Lower lobe of right lung (tissue), 2 donors: ENCODE results near the gene ALKBH5. TPM values are rescaled to one million over a fixed set of nuclear protein-coding genes. Genes with fewer than 3 reads are reported as not detected.

ENCODE experiments used
- ATAC-seq, 2 donors: fragments of 200-7000 bp; cut with Tn5 transposase; one replicate each; pipeline ENCODE4 v1.9.1; 2020 to 2022; ENCODE audit warnings: mild to moderate bottlenecking in 2 of 2, moderate library complexity in 2 of 2
- DNase-seq: peaks from one replicate; pipeline ENCODE4 v3.0.0-alpha.2; 2020
- H3K27ac ChIP-seq: fragments of 200-600 bp; one replicate; pipeline ENCODE4 v1.8.0; 2022
- H3K27me3 ChIP-seq: fragments of 200-600 bp; one replicate; pipeline ENCODE4 v1.8.0; 2022; ENCODE audit warnings: low read depth
- H3K36me3 ChIP-seq: fragments of 200-600 bp; one replicate; pipeline ENCODE4 v1.8.0; 2022; ENCODE audit warnings: mild to moderate bottlenecking
- H3K4me1 ChIP-seq: fragments of 200-600 bp; one replicate; pipeline ENCODE4 v1.8.0; 2022
- H3K4me3 ChIP-seq: fragments of 200-600 bp; one replicate; pipeline ENCODE4 v1.8.0; 2022; ENCODE audit warnings: mild to moderate bottlenecking
- H3K9me3 ChIP-seq: fragments of 200-600 bp; one replicate; pipeline ENCODE4 v1.8.0; 2022
- CTCF ChIP-seq: fragments of 200-600 bp; IDR thresholded peaks from one replicate; pipeline ENCODE4 v1.8.0; 2022; ENCODE audit warnings: antibody characterized with exemption, mild to moderate bottlenecking
- intact Hi-C: fragments of 100-400 bp; cut with DNase I; formaldehyde crosslinking; loops from one replicate; pipeline ENCODE4 v1.11.0; 2022
- total RNA-seq: library from RNA; stranded (reverse); fragmentation: NEBNext Ultra II Directional; extraction: Animal tissue kit (Norgen Biotek cat#: 25700); gene quantifications from one replicate; pipeline ENCODE4 v1.2.1, GENCODE V29; 2021
- donor health status: DM: no; HTN: yes; CAD: no; lungs with severe emphysema.

Gene ALKBH5
- total RNA-seq, 1 donor from 2014 or later = 100 TPM

- Histone ChIP-seq H3K4me1 (peaks cover 7% of the 10 kb centered on the region), H3K4me3 (no peak overlapping the region), H3K27me3 (no peaks in the 10 kb centered on the region), H3K36me3 (no peaks in the 10 kb centered on the region), H3K27ac (no peak overlapping the region), H3K9me3 (no peaks in the 10 kb centered on the region)
- intact Hi-C loops = no loop called here
- ATAC-seq (no peak), DNase-seq (no peak)
- no peak for TF ChIP-seq CTCF
Observed at GRCh38 chr17:18177133-18177532, 6.5 kb upstream of the ALKBH5 start.

DNA sequence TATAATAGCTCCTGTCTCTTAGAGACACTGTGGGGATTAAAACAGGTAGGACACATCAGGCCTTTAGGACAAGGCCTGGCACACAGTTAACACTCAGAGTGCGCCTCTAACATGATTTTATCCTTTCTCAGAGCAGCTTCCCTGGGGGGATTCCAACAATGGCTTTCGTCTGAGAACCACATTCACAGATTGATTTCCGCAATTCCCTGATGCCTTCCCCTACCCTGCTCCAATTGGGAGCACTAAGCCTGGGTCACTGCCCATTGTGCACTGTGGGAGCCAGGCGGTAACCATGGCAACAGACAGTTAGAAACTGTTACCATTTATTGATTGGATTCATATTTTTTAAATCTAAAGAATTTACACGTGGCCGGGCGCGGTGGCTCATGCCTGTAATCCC is 5.9 kb upstream of the ALKBH5 start:
- Histone ChIP-seq H3K27ac (no peak overlapping the region), H3K9me3 (no peaks in the 10 kb centered on the region), H3K4me1 (peaks cover 10% of the 10 kb centered on the region), H3K4me3 (no peak overlapping the region), H3K27me3 (no peaks in the 10 kb centered on the region), H3K36me3 (no peaks in the 10 kb centered on the region)
- DNase-seq (no peak), ATAC-seq (no peak)
- intact Hi-C loops = no loop called here
- no peak for TF ChIP-seq CTCF

DNA sequence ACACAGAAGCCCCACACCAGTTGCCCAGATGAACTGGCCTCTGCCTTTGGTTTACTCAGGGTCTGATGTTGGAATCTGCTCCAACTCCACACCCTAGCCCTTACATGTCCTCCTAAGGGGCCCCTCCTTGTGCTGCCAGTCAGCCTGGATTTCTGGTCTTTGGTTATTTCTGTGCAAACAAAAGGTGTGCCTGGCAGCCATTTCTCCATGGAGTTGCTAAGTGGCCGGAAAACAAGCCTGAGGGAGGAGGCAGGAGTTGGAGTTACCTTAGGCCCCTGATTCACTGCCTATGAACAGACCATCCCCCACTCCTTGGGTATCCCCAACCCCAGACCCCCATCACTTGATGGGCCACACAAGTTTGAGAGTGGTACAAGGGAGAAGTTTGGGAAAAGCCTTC is 4.4 kb upstream of the ALKBH5 start:
- ATAC-seq = no peak
- Histone ChIP-seq H3K36me3 (no peaks in the 10 kb centered on the region), H3K27ac (no peak overlapping the region), H3K27me3 (no peaks in the 10 kb centered on the region), H3K4me3 (no peak overlapping the region), H3K9me3 (no peaks in the 10 kb centered on the region), H3K4me1 (peaks cover 10% of the 10 kb centered on the region)
- DNase-seq = no peak
- intact Hi-C loops = no loop called here
- no peak for TF ChIP-seq CTCF

DNA sequence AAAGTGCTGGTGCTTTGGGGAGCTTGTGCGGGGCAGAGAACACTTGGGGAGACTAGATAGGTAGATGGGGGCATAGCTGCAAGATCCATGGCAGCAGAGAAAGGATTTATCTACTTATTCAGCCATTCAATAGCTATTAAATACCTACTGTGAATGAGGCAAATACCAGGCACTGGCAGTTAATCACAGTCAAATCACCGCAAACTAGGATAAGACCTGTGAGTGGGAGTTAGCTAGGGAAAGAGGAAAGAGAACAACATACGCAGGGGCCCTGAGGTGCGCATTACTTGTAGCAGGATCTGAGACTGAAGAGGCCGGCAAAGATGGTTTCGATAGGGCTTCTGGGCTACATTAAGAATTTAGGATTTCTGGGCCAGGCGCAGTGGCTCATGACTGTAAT is 3.8 kb upstream of the ALKBH5 start:
- TF ChIP-seq CTCF = no peak
- intact Hi-C loops = no loop called here
- no peak for DNase-seq
- H3K27ac ChIP-seq = no peak overlapping the region
- no peaks in the 10 kb centered on the region for H3K9me3 ChIP-seq
- ATAC-seq = no peak
- no peaks in the 10 kb centered on the region for H3K27me3 ChIP-seq
- H3K4me1 ChIP-seq = peaks cover 10% of the 10 kb centered on the region
- no peak overlapping the region for H3K4me3 ChIP-seq
- H3K36me3 ChIP-seq = no peaks in the 10 kb centered on the region

DNA sequence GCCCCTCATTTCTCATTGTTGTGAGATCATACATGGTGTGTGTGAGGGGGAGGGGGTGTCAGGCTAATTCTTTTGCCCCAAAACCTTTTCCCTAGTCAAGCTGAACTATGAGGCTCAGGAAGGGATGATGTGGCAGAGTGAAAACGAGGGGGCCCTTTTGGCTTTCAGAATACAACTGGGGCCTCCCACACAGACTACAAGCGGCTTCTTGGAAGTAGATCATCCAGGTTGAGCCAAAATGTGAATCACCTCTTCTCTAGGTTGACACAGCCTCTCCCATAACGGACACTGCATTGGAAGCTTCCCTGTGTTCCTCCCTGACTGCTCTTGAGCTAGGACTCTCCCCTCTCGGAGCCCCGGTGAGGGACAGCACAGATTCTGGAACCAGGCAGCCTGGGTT is 2.3 kb upstream of the ALKBH5 start:
- H3K4me1 ChIP-seq = peaks cover 25% of the 10 kb centered on the region
- H3K4me3 ChIP-seq = no peak overlapping the region
- intact Hi-C loops = no loop called here
- H3K36me3 ChIP-seq = no peaks in the 10 kb centered on the region
- no peaks in the 10 kb centered on the region for H3K9me3 ChIP-seq
- DNase-seq (no peak), ATAC-seq (no peak)
- no peaks in the 10 kb centered on the region for H3K27me3 ChIP-seq
- no peak for TF ChIP-seq CTCF
- peak overlapping the region; percentile 95 for H3K27ac ChIP-seq
